ENCODE results near the gene GRM8. TPM values are rescaled to one million over a fixed set of nuclear protein-coding genes. Genes with fewer than 3 reads are reported as not detected.

Gene GRM8
- polyA plus RNA-seq, 1 donor (not counting 4 experiments of a cell fraction or from before 2014, with no cell fraction given): not detected

GRCh38 chr7:126403040-126403439, 849.7 kb downstream of the GRM8 start:
- Histone ChIP-seq H3K9me3 (ENCODE audit: control insufficient read depth, low read depth, low read length) (no peaks in the 10 kb centered on the region), H4K20me1 (ENCODE audit: control insufficient read depth, extremely low read depth, insufficient read depth, low read length) (no peaks in the 10 kb centered on the region), H3K4me1 (ENCODE audit: control insufficient read depth, extremely low read depth, insufficient read depth, low read length) (no peaks in the 10 kb centered on the region), H3K27ac (ENCODE audit: control insufficient read depth, insufficient read depth, low read length) (no peak overlapping the region), H3K9ac (ENCODE audit: control insufficient read depth, extremely low read depth, insufficient read depth, low read length) (no peak overlapping the region), H3K79me2 (ENCODE audit: control insufficient read depth, insufficient read depth, low read length) (no peaks in the 10 kb centered on the region), H3K4me3 (ENCODE audit: control insufficient read depth in 2 of 3, extremely low read depth in 1 of 3, insufficient read depth in 2 of 3, low read depth in 1 of 3, low read length in 3 of 3) (no peak overlapping the region), H3K27me3 (ENCODE audit: control insufficient read depth, extremely low read depth, insufficient read depth, low read length) (no peaks in the 10 kb centered on the region), H3K36me3 (ENCODE audit: control insufficient read depth in 2 of 2, extremely low read depth in 1 of 2, insufficient read depth in 2 of 2, low read length in 2 of 2) (no peaks in the 10 kb centered on the region), H3K4me2 (ENCODE audit: control insufficient read depth, extremely low read depth, insufficient read depth, low read depth, low read length) (no peak overlapping the region), H3K9me1 (ENCODE audit: control insufficient read depth, extremely low read depth, insufficient read depth, low read length) (no peaks in the 10 kb centered on the region), H2AFZ (ENCODE audit: control insufficient read depth, low read length) (no peak overlapping the region)
- TF ChIP-seq EZH2 (IDR thresholded peaks at IDR 0.05; ENCODE audit: low read length) (no peak), CTCF (optimal IDR thresholded peaks at IDR 0.05 in 1 of 3, IDR thresholded peaks at IDR 0.05 in 1 of 3, conservative IDR thresholded peaks at IDR 0.05 in 1 of 3; ENCODE audit: extremely low read depth in 1 of 3, insufficient read depth in 2 of 3, low read length in 3 of 3) (no peak)
- FAIRE-seq (no peak), DNase-seq (ENCODE audit: low read depth, low spot score) (no peak)
- dilution Hi-C loops (cut with MboI; ENCODE audit: extremely low pct_ligation_motif_present, low sequenced_read_pairs): no loop called here

GRCh38 chr7:126401918-126402317, 850.8 kb downstream of the GRM8 start:
- dilution Hi-C loops (cut with MboI; ENCODE audit: extremely low pct_ligation_motif_present, low sequenced_read_pairs): no loop called here
- FAIRE-seq (no peak), DNase-seq (ENCODE audit: low read depth, low spot score) (no peak)
- no peaks in the 10 kb centered on the region for H3K9me3 ChIP-seq (ENCODE audit: control insufficient read depth, low read depth, low read length)
- H4K20me1 ChIP-seq (ENCODE audit: control insufficient read depth, extremely low read depth, insufficient read depth, low read length): no peaks in the 10 kb centered on the region
- no peaks in the 10 kb centered on the region for H3K36me3 ChIP-seq (ENCODE audit: control insufficient read depth in 2 of 2, extremely low read depth in 1 of 2, insufficient read depth in 2 of 2, low read length in 2 of 2)
- no peak overlapping the region for H2AFZ ChIP-seq (ENCODE audit: control insufficient read depth, low read length)
- H3K9me1 ChIP-seq (ENCODE audit: control insufficient read depth, extremely low read depth, insufficient read depth, low read length): no peaks in the 10 kb centered on the region
- H3K4me2 ChIP-seq (ENCODE audit: control insufficient read depth, extremely low read depth, insufficient read depth, low read depth, low read length): no peak overlapping the region
- no peaks in the 10 kb centered on the region for H3K4me1 ChIP-seq (ENCODE audit: control insufficient read depth, extremely low read depth, insufficient read depth, low read length)
- H3K79me2 ChIP-seq (ENCODE audit: control insufficient read depth, insufficient read depth, low read length): no peaks in the 10 kb centered on the region
- H3K27ac ChIP-seq (ENCODE audit: control insufficient read depth, insufficient read depth, low read length): no peak overlapping the region
- TF ChIP-seq CTCF (optimal IDR thresholded peaks at IDR 0.05 in 1 of 3, IDR thresholded peaks at IDR 0.05 in 1 of 3, conservative IDR thresholded peaks at IDR 0.05 in 1 of 3; ENCODE audit: extremely low read depth in 1 of 3, insufficient read depth in 2 of 3, low read length in 3 of 3) (no peak), EZH2 (IDR thresholded peaks at IDR 0.05; ENCODE audit: low read length) (no peak)
- no peaks in the 10 kb centered on the region for H3K27me3 ChIP-seq (ENCODE audit: control insufficient read depth, extremely low read depth, insufficient read depth, low read length)
- H3K4me3 ChIP-seq (ENCODE audit: control insufficient read depth in 2 of 3, extremely low read depth in 1 of 3, insufficient read depth in 2 of 3, low read depth in 1 of 3, low read length in 3 of 3): no peak overlapping the region
- H3K9ac ChIP-seq (ENCODE audit: control insufficient read depth, extremely low read depth, insufficient read depth, low read length): no peak overlapping the region
